Activated CD8-positive, alpha-beta T cell treated with anti-CD3 and anti-CD28 coated beads for 36 hours (primary cell): ENCODE data around the gene PEPD. TPM values are rescaled to one million over a fixed set of nuclear protein-coding genes. Genes with fewer than 3 reads are reported as not detected.

Experiments
- ATAC-seq: fragments of 200-7000 bp; cut with Tn5 transposase; one replicate; pipeline ENCODE4 v1.10.0; 2021; ENCODE audit warnings: mild to moderate bottlenecking, moderate library complexity
- CTCF ChIA-PET: fragments of 350-600 bp; sonication (Branson Sonifier 250); formaldehyde crosslinking; loops from one replicate; lab custom pipeline; 2021; ENCODE audit warnings: antibody characterized with exemption; lab: Charles Lee
- POLR2A ChIA-PET: fragments of 350-600 bp; sonication (Branson Sonifier 250); formaldehyde crosslinking; loops from one replicate; lab custom pipeline; 2021; ENCODE audit warnings: antibody characterized with exemption; lab: Charles Lee
- DNase-seq: peaks from one replicate; pipeline ENCODE4 v3.0.0-alpha.2; 2020
- H3K27ac Mint-ChIP-seq: one replicate; pipeline ENCODE4 v1.8.0; 2021; ENCODE audit warnings: mild to moderate bottlenecking, mixed read lengths
- H3K27me3 Mint-ChIP-seq: one replicate; pipeline ENCODE4 v1.8.0; 2021; ENCODE audit warnings: mixed read lengths
- H3K36me3 Mint-ChIP-seq: one replicate; pipeline ENCODE4 v1.8.0; 2021; ENCODE audit warnings: low read depth, mixed read lengths
- H3K4me1 Mint-ChIP-seq: one replicate; pipeline ENCODE4 v1.8.0; 2021; ENCODE audit warnings: low read depth, mixed read lengths
- H3K4me3 Mint-ChIP-seq: one replicate; pipeline ENCODE4 v1.8.0; 2021; ENCODE audit warnings: mild to moderate bottlenecking, moderate library complexity, mixed read lengths
- H3K9me3 Mint-ChIP-seq: one replicate; pipeline ENCODE4 v1.8.0; 2021; ENCODE audit warnings: mixed read lengths
- intact Hi-C: fragments of 100-400 bp; cut with micrococcal nuclease; formaldehyde crosslinking; loops from one replicate; pipeline ENCODE4 v1.10.0; 2022
- total RNA-seq, 2 experiments: library from RNA; stranded (reverse); gene quantifications; one replicate each; pipeline ENCODE4 v1.2.3, GENCODE V29; 2021
- TF ChIP-seq, protein P1 (sequence below): fragments of 200-600 bp; IDR thresholded peaks from one replicate; pipeline ENCODE4 v1.8.0; 2022; ENCODE audit warnings: antibody characterized with exemption, mild to moderate bottlenecking

Gene PEPD
- total RNA-seq, 2 experiments from 2014 or later = 32.6 to 34.6 TPM

DNA sequence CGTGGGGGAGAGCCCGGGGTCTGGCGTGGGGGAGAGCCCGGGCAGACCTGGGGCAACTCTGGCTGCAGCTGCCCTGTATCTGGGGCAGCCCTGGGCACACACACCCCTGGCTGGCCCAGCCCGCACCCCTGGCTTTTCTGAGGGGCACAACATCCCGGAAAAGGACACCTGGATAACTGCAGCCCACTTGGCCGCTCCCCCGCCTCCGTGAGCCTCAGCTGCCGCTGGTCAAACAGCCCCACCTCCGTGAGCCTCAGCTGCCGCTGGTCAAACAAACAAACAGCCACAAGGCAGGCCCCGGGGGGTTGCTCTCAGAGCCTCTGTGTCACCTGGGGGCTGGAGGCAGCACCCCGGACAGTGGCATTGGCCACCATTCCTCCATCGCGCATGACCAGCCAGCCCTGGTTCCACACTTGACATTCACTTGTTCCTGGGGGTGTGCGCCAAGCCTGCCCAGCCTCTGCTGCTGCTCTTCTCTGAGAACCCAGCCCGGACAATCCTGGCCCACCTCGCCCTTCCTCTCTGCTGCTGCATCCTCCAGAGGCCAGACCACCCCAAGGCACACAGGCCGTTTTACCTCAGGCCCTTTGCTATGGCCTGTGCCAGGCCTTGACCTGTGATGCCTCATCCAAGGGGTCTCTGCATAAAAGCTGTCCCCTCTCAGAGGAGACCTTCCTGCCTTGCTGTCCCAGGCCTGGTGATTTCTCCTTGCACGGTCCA is 128.1 kb downstream of the PEPD start:
- ChIA-PET POLR2A (interaction anchor here (0.6 kb wide), 1 partner anchor 140 kb away, joined by 3 read pairs; no protein-coding TSS in a partner anchor), CTCF (no interaction called here)
- ATAC-seq (no peak), DNase-seq (no peak)
- Mint-ChIP-seq H3K4me3 (no peak overlapping the region), H3K4me1 (no peaks in the 10 kb centered on the region), H3K36me3 (no peaks in the 10 kb centered on the region), H3K27ac (no peak overlapping the region), H3K27me3 (no peaks in the 10 kb centered on the region), H3K9me3 (no peaks in the 10 kb centered on the region)
- intact Hi-C loops = no loop called here
- TF ChIP-seq, protein P1, sequence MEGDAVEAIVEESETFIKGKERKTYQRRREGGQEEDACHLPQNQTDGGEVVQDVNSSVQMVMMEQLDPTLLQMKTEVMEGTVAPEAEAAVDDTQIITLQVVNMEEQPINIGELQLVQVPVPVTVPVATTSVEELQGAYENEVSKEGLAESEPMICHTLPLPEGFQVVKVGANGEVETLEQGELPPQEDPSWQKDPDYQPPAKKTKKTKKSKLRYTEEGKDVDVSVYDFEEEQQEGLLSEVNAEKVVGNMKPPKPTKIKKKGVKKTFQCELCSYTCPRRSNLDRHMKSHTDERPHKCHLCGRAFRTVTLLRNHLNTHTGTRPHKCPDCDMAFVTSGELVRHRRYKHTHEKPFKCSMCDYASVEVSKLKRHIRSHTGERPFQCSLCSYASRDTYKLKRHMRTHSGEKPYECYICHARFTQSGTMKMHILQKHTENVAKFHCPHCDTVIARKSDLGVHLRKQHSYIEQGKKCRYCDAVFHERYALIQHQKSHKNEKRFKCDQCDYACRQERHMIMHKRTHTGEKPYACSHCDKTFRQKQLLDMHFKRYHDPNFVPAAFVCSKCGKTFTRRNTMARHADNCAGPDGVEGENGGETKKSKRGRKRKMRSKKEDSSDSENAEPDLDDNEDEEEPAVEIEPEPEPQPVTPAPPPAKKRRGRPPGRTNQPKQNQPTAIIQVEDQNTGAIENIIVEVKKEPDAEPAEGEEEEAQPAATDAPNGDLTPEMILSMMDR = no peak

DNA sequence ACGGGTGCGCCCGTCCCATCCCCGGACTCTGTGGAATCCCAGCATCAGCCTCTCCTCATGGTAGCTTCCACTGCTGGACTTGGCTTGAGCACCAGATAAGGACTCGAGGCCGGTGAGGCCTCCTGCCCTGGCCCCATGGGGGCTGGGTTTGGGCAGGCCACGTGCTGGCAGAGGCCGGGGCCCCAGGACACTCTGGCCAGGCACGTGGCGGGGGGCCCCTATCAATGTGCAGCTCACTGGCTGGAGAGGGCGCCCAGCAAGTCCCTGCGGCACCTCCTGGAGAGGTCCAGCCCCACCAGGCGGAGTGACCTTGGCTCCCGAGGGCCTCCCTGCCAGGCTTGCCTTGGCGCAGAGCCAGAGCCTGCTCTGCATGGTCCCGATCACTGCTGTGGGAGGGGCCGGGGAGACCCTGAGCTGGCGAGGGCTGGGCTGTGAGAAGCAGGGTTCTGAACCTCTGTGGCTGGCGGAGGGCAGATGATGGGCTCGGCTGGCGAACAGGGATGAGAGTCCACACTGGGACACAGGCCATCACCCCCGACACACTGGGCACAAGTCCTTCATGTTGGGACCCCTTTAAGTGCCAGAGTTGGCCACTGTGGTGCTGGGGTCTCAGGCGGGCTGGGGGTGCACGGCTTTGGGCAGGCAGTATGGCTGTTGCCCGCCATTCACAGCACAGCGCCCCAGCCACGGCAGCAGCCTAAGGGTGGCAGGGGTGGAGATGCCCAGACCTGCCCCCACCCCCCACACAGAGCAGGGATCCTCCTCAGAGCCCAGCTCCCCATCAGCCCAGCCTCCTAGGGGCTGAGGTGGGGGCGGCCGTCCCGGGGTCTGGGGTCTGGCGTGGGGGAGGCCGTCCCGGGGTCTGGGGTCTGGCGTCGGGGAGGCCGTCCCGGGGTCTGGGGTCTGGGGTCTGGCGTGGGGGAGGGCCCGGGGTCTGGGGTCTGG is 129.0 kb downstream of the PEPD start:
- H3K4me3 Mint-ChIP-seq = no peak overlapping the region
- TF ChIP-seq, protein P1 = no peak
- ATAC-seq (no peak), DNase-seq (no peak)
- no peaks in the 10 kb centered on the region for H3K9me3 Mint-ChIP-seq
- ChIA-PET POLR2A (no interaction called here), CTCF (no interaction called here)
- H3K4me1 Mint-ChIP-seq = no peaks in the 10 kb centered on the region
- H3K27me3 Mint-ChIP-seq = no peaks in the 10 kb centered on the region
- H3K36me3 Mint-ChIP-seq = no peaks in the 10 kb centered on the region
- intact Hi-C loops = no loop called here
- H3K27ac Mint-ChIP-seq = no peak overlapping the region

DNA sequence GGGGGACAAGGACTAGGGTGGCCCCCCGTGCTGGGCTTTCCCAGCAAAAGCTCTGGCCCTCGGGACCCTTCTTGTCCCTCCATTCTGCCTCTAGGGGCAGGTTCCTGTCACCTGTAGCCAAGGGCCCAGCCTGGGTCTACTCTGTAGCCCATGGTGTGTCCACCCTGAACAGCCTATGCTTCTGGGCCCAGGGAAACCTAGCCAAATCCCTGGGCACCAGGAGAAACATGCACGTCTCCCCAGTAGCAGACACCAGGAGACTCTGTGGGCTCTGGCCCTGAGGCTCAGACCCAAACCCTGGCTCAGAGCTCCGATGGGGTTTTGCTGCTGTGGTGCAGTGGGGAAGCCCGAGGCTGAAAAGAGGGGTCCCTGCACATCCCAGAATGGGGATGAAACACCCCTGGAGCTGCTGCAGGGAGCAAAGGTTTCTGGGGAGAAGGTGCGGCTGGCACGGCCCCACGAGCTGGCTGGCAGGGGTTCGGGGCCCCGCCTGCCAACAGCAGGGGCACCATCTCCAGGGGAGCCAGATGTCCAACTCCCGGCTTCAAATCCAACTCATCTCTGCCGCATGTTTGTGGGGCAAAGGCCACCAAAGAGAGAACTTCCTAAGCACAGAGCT is 129.9 kb downstream of the PEPD start:
- TF ChIP-seq, protein P1 = no peak
- Mint-ChIP-seq H3K4me1 (no peaks in the 10 kb centered on the region), H3K27me3 (no peaks in the 10 kb centered on the region), H3K9me3 (no peaks in the 10 kb centered on the region), H3K36me3 (no peaks in the 10 kb centered on the region), H3K4me3 (no peak overlapping the region), H3K27ac (no peak overlapping the region)
- POLR2A ChIA-PET = no interaction called here
- intact Hi-C loops = no loop called here
- ATAC-seq (no peak), DNase-seq (no peak)
- CTCF ChIA-PET = no interaction called here

DNA sequence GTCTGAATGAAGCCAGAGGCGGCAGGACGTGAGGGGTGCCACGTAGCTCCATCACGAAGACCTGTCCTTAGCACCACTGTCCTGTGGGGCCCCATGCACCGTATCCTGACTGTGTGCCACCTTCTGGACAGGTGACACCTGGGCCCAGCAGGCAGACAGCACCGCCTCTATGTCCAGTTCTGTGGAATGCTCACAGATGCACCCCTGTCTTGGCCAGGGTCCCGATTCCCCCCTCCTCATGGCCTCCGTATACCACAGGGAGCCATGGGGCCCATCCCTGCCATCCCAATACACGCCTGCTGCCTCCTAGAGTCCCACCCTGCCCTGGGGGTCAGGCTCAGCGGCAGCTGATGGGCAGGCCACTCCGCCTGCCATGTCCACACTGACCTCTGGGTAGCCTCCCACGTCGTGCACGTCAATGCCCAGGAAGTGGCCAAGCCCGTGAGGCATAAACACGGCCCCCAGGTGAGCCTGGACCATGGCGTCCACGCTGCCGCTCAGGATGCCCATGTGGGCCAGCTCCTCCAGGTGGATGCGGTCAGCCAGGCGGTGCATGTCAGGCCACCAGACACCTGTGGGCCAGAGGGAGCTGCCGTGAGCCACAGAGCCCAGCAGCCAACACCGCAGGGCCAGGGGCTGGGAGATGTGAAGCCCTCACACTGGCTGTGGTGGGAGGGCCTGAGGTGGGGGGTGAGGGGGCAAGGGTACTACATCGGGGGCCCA is 130.5 kb downstream of the PEPD start:
- ATAC-seq = no peak
- DNase-seq = no peak
- Mint-ChIP-seq H3K27me3 (no peaks in the 10 kb centered on the region), H3K36me3 (no peaks in the 10 kb centered on the region), H3K4me1 (no peaks in the 10 kb centered on the region), H3K27ac (no peak overlapping the region), H3K9me3 (no peaks in the 10 kb centered on the region), H3K4me3 (no peak overlapping the region)
- POLR2A ChIA-PET = no interaction called here
- intact Hi-C loops = no loop called here
- CTCF ChIA-PET = no interaction called here
- TF ChIP-seq, protein P1 = no peak
